ENCODE measurements around the gene SNAI1.

- TF ChIP-seq POLR2A (IDR thresholded peaks at IDR 0.05) (no peak), EP300 (IDR thresholded peaks at IDR 0.05; ENCODE audit: low read depth) (no peak)
- TF ChIP-seq, protein P1, sequence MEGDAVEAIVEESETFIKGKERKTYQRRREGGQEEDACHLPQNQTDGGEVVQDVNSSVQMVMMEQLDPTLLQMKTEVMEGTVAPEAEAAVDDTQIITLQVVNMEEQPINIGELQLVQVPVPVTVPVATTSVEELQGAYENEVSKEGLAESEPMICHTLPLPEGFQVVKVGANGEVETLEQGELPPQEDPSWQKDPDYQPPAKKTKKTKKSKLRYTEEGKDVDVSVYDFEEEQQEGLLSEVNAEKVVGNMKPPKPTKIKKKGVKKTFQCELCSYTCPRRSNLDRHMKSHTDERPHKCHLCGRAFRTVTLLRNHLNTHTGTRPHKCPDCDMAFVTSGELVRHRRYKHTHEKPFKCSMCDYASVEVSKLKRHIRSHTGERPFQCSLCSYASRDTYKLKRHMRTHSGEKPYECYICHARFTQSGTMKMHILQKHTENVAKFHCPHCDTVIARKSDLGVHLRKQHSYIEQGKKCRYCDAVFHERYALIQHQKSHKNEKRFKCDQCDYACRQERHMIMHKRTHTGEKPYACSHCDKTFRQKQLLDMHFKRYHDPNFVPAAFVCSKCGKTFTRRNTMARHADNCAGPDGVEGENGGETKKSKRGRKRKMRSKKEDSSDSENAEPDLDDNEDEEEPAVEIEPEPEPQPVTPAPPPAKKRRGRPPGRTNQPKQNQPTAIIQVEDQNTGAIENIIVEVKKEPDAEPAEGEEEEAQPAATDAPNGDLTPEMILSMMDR (IDR thresholded peaks at IDR 0.05): no peak
These were observed 39.8 kb upstream of the SNAI1 start for GRCh38 chr20:49942942-49943341.

Measured in transverse colon (tissue), 3 donors.